Loucy (cell line): ENCODE results near the gene C22orf23.

Experiments used
- H2AFZ ChIP-seq: fragments of 200-600 bp; sonication (generic); 2 replicates; pipeline ENCODE4 v1.6.0; 2016; ENCODE audit warnings: antibody characterized with exemption, mild to moderate bottlenecking, low read length, moderate library complexity
- H3F3A ChIP-seq: fragments of 200-600 bp; 2 replicates; pipeline ENCODE4 v1.6.0; 2016; ENCODE audit warnings: antibody characterized with exemption, low read depth, mild to moderate bottlenecking
- H3K27me3 ChIP-seq: fragments of 200-600 bp; sonication (generic); 2 replicates; pipeline ENCODE4 v1.6.1; 2014; ENCODE audit warnings: low read length, mild to moderate bottlenecking; ENCODE audit not compliant: insufficient read depth, poor library complexity, severe bottlenecking
- H3K36me3 ChIP-seq: fragments of 200-600 bp; sonication (generic); 2 replicates; pipeline ENCODE4 v1.6.1; 2016; ENCODE audit warnings: low read length; ENCODE audit not compliant: insufficient read depth
- H3K4me1 ChIP-seq: fragments of 200-600 bp; sonication (generic); 2 replicates; pipeline ENCODE4 v1.5.1; 2014; ENCODE audit warnings: low read length, mild to moderate bottlenecking; ENCODE audit not compliant: insufficient read depth, poor library complexity, severe bottlenecking
- H3K4me2 ChIP-seq: fragments of 200-600 bp; sonication (generic); 2 replicates; pipeline ENCODE4 v1.6.0; 2014; ENCODE audit warnings: antibody characterized with exemption, low read length, low read depth, mild to moderate bottlenecking; ENCODE audit not compliant: poor library complexity, severe bottlenecking
- H3K4me3 ChIP-seq: fragments of 200-600 bp; sonication (generic); 2 replicates; pipeline ENCODE4 v1.5.1; 2014; ENCODE audit warnings: low read length, mild to moderate bottlenecking, mixed read lengths; ENCODE audit not compliant: poor library complexity, severe bottlenecking
- H3K79me2 ChIP-seq: fragments of 200-600 bp; sonication (generic); 2 replicates; pipeline ENCODE4 v1.6.1; 2014; ENCODE audit warnings: low read length; ENCODE audit not compliant: insufficient read depth
- H3K9ac ChIP-seq: fragments of 200-600 bp; sonication (generic); 2 replicates; pipeline ENCODE4 v1.6.0; 2014; ENCODE audit warnings: mild to moderate bottlenecking, low read depth, low read length, moderate library complexity; ENCODE audit not compliant: poor library complexity, severe bottlenecking
- H3K9me2 ChIP-seq: fragments of 200-600 bp; sonication (generic); replicated peaks from 2 replicates; pipeline ENCODE4 v1.6.1; 2016; ENCODE audit warnings: low read depth, low read length, mixed read lengths
- H3K9me3 ChIP-seq: fragments of 200-600 bp; sonication (generic); 2 replicates; pipeline ENCODE4 v1.6.1; 2014; ENCODE audit warnings: mild to moderate bottlenecking, antibody characterized with exemption, low read length, low read depth; ENCODE audit not compliant: insufficient read depth
- H4K20me1 ChIP-seq: fragments of 200-600 bp; sonication (generic); 2 replicates; pipeline ENCODE4 v1.6.0; 2014; ENCODE audit warnings: antibody characterized with exemption, low read length, mild to moderate bottlenecking; ENCODE audit not compliant: insufficient read depth, poor library complexity, severe bottlenecking
- EZH2phosphoT487 ChIP-seq: fragments of 200-600 bp; IDR thresholded peaks from 2 replicates; pipeline ENCODE4 v1.6.1; 2018; ENCODE audit warnings: antibody characterized with exemption, mild to moderate bottlenecking, moderate library complexity, borderline replicate concordance
- TF ChIP-seq, protein P1 (sequence below): fragments of 200-600 bp; sonication (generic); conservative IDR thresholded peaks from 2 replicates; pipeline ENCODE4 v1.5.1; 2014; ENCODE audit warnings: mild to moderate bottlenecking, antibody characterized with exemption, low read length

The C22orf23 gene

DNA sequence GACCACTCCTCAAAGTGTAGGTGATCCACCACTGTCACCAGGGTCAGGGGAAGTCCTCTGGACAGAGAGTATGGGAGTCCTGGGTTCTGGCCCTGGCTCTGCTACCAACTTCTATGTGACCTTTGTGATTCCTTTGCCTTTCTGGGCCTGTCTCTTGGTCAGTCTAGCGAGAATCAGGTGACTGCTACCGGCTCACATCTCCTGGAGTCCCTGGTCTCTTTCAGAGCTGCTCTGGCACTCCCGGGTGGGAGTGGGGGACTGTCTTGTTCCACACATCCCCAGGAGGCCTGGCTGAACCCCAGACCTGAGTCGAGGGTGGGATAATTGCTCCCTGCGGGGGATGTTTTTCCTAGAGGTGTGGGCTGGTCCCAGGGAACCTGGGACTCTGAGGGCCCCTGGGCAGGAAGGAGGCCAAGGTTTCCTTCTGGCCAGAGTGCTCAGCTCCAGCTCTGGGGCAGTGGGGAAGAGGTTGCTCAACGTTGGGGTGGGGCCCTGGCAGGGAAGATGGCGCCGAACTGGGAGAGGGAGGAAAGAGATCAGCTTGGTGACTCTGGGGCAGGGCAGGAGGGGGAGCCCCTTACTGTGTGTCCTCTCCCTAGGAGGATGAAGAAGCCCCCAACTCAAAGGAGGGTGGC, 28.9 kb upstream of the C22orf23 start:
- no peak overlapping the region for H3K4me3 ChIP-seq
- H3K9ac ChIP-seq, result no peak overlapping the region
- H4K20me1 ChIP-seq, result no peaks in the 10 kb centered on the region
- no peak overlapping the region for H3K4me2 ChIP-seq
- no peaks in the 10 kb centered on the region for H3K9me2 ChIP-seq
- H3K4me1 ChIP-seq, result peaks cover 17% of the 10 kb centered on the region
- no peak overlapping the region for H2AFZ ChIP-seq
- no peak for TF ChIP-seq EZH2phosphoT487
- TF ChIP-seq, protein P1, sequence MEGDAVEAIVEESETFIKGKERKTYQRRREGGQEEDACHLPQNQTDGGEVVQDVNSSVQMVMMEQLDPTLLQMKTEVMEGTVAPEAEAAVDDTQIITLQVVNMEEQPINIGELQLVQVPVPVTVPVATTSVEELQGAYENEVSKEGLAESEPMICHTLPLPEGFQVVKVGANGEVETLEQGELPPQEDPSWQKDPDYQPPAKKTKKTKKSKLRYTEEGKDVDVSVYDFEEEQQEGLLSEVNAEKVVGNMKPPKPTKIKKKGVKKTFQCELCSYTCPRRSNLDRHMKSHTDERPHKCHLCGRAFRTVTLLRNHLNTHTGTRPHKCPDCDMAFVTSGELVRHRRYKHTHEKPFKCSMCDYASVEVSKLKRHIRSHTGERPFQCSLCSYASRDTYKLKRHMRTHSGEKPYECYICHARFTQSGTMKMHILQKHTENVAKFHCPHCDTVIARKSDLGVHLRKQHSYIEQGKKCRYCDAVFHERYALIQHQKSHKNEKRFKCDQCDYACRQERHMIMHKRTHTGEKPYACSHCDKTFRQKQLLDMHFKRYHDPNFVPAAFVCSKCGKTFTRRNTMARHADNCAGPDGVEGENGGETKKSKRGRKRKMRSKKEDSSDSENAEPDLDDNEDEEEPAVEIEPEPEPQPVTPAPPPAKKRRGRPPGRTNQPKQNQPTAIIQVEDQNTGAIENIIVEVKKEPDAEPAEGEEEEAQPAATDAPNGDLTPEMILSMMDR, result no peak
- no peaks in the 10 kb centered on the region for H3F3A ChIP-seq
- H3K79me2 ChIP-seq, result no peaks in the 10 kb centered on the region
- no peaks in the 10 kb centered on the region for H3K36me3 ChIP-seq
- no peaks in the 10 kb centered on the region for H3K9me3 ChIP-seq
- no peaks in the 10 kb centered on the region for H3K27me3 ChIP-seq

DNA sequence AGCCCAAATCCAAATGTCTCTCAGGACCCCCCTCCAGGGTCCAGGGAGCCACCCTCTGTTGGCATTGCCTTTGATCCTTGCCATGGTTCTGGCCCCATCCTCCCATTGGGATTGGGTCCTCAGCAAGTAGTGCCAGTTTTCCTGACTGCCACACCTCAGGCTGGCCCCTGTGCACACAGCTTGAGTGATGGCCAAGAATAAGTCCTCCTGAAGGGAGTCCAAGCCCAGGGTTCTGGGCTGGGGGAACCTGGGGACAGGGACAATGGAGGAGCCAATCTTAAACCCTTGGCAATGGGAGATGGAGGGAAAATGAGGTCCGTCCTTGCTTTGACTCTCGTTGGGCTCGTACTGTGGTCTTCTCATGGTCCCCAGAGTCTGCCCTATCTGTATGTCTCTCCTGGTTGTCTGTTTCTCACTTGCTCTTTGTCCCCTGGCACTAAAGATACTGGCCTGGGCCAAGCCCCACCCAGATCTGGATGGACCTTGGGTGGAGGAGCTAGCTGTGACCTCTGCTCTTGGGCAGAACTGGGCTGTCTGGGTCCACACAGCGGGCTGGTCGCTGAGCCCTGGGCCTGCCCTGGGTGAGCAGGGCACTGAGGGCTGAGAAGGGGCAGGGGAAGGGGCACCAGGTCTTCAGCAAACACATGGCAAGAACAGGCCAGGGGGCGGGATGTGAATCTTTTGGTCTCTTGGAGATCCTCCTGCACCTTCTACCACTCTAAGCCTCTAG, 28.0 kb upstream of the C22orf23 start:
- Histone ChIP-seq H3K36me3 (no peaks in the 10 kb centered on the region), H3K9ac (no peak overlapping the region), H2AFZ (no peak overlapping the region), H3K27me3 (no peaks in the 10 kb centered on the region), H3F3A (no peaks in the 10 kb centered on the region), H3K4me3 (no peak overlapping the region), H3K9me3 (no peaks in the 10 kb centered on the region), H3K4me1 (peaks cover 10% of the 10 kb centered on the region), H3K9me2 (no peaks in the 10 kb centered on the region), H3K79me2 (no peaks in the 10 kb centered on the region), H4K20me1 (no peaks in the 10 kb centered on the region), H3K4me2 (no peak overlapping the region)
- TF ChIP-seq EZH2phosphoT487, result no peak
- TF ChIP-seq, protein P1, result no peak

DNA sequence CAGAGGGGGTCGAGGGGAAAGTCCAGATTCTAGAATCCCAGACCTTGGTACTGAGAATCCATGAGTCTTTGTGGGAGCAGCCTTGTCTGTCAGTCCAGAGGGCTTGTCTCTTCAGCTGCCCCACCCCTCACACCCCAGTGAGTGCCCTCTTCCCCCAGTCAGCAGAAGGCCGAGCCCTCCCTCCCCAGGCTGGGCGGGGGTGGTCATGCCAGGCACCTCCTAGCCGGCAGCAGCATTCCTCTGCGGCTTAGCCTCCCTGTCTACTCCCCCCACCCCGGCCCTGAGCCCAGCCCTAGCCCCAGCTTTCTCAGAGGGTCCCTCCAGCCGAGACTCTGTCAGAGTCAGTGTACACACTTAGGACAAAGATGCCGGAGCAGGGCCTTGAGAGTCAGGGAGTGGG, 26.4 kb upstream of the C22orf23 start:
- TF ChIP-seq EZH2phosphoT487, result no peak
- TF ChIP-seq, protein P1, result no peak
- Histone ChIP-seq H3K4me3 (no peak overlapping the region), H2AFZ (no peak overlapping the region), H3F3A (no peaks in the 10 kb centered on the region), H3K27me3 (no peaks in the 10 kb centered on the region), H3K4me2 (no peak overlapping the region), H3K9me2 (no peaks in the 10 kb centered on the region), H3K9ac (no peak overlapping the region), H3K4me1 (peaks cover under 1% of the 10 kb centered on the region), H3K36me3 (no peaks in the 10 kb centered on the region), H4K20me1 (no peaks in the 10 kb centered on the region), H3K9me3 (no peaks in the 10 kb centered on the region), H3K79me2 (no peaks in the 10 kb centered on the region)
